GM12872 (cell line): Measurements from ENCODE around the gene PACSIN3.

ENCODE experiments used
- CTCF ChIP-seq: IDR thresholded peaks from 3 replicates; pipeline ENCODE4 v1.5.1; 2011; ENCODE audit warnings: low read depth, mild to moderate bottlenecking, low read length, moderate library complexity; ENCODE audit not compliant: insufficient read depth

Gene PACSIN3

GRCh38 chr11:47144541-47144940 lies 41.7 kb downstream of the PACSIN3 start:
- no peak for TF ChIP-seq CTCF

- no peak for TF ChIP-seq CTCF
Measured at GRCh38 chr11:47143322-47143721, 42.9 kb downstream of the PACSIN3 start.

- TF ChIP-seq CTCF = no peak
Measured at GRCh38 chr11:47139878-47140277, 46.4 kb downstream of the PACSIN3 start.

GRCh38 chr11:47137476-47137875 lies 48.8 kb downstream of the PACSIN3 start:
- TF ChIP-seq CTCF = no peak

- TF ChIP-seq CTCF = no peak
Measured at GRCh38 chr11:47136921-47137320, 49.3 kb downstream of the PACSIN3 start.

- TF ChIP-seq CTCF = no peak
Measured at GRCh38 chr11:47136327-47136726, 49.9 kb downstream of the PACSIN3 start.

- no peak for TF ChIP-seq CTCF
Measured at GRCh38 chr11:47132981-47133380, 53.3 kb downstream of the PACSIN3 start.

- TF ChIP-seq CTCF = no peak
Measured at GRCh38 chr11:47132490-47132889, 53.7 kb downstream of the PACSIN3 start.
